ENCODE results near the gene RDH14.
A peak's percentile ranks its signal among the peaks of the same experiment; 100 is the strongest.

The RDH14 gene

GRCh38 chr2:18585526-18585925, 25.1 kb upstream of the RDH14 start:
- Histone ChIP-seq H3K36me3 (ENCODE audit: control insufficient read depth, insufficient read depth, low read length) (no peaks in the 10 kb centered on the region), H3K4me3 (replicated peaks; ENCODE audit: low read depth, low read length) (no peak overlapping the region), H3K27me3 (replicated peaks; ENCODE audit: control insufficient read depth, insufficient read depth, low read length) (no peaks in the 10 kb centered on the region)
- TF ChIP-seq, protein P1, sequence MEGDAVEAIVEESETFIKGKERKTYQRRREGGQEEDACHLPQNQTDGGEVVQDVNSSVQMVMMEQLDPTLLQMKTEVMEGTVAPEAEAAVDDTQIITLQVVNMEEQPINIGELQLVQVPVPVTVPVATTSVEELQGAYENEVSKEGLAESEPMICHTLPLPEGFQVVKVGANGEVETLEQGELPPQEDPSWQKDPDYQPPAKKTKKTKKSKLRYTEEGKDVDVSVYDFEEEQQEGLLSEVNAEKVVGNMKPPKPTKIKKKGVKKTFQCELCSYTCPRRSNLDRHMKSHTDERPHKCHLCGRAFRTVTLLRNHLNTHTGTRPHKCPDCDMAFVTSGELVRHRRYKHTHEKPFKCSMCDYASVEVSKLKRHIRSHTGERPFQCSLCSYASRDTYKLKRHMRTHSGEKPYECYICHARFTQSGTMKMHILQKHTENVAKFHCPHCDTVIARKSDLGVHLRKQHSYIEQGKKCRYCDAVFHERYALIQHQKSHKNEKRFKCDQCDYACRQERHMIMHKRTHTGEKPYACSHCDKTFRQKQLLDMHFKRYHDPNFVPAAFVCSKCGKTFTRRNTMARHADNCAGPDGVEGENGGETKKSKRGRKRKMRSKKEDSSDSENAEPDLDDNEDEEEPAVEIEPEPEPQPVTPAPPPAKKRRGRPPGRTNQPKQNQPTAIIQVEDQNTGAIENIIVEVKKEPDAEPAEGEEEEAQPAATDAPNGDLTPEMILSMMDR (IDR thresholded peaks at IDR 0.05; ENCODE audit: insufficient read depth, low read length, poor library complexity, severe bottlenecking): no peak
- DNase-seq (ENCODE audit: extremely low read depth, insufficient read length): no peak

- Histone ChIP-seq H3K4me3 (replicated peaks; ENCODE audit: low read depth, low read length) (no peak overlapping the region), H3K27me3 (replicated peaks; ENCODE audit: control insufficient read depth, insufficient read depth, low read length) (no peaks in the 10 kb centered on the region), H3K36me3 (ENCODE audit: control insufficient read depth, insufficient read depth, low read length) (no peaks in the 10 kb centered on the region)
- TF ChIP-seq, protein P1 (IDR thresholded peaks at IDR 0.05; ENCODE audit: insufficient read depth, low read length, poor library complexity, severe bottlenecking): no peak
- no peak for DNase-seq (ENCODE audit: extremely low read depth, insufficient read length)
These were observed 24.1 kb upstream of the RDH14 start for GRCh38 chr2:18584608-18584954.

DNA sequence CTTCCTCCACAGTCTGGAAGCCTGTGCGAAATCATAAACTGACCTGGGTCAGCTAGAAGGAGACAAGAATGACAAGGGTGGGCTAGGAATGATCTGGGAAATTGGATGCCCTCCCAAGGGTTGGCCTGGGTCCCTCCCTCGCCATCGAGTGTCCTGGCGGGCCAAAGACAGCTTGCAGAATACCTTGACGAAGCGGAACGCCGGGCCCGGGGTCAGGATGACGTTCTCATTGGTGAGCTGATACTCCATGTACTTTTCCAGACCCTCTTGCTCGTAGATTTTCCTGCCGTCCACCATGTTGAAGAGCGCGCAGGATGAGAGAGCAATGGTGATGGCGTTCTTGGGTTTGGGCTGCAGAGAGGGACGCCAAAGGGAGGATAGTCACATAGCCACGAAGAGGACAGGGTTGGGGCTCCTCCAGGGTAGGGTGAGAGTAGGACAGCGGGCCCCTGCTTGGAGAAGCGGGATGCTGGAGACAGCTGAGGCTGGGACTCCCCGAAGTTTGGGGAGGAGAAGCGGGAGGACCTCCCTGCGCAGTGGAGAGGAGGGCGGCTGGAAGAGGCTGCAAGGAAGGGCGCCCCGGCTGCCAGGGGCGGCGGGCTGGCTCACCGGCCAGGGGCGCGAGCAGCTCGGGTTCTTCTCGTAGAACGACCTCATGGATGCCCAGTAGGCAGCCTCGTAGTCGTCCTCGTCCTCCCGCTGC, 23.6 kb upstream of the RDH14 start:
- Histone ChIP-seq H3K27me3 (replicated peaks; ENCODE audit: control insufficient read depth, insufficient read depth, low read length) (no peaks in the 10 kb centered on the region), H3K4me3 (replicated peaks; ENCODE audit: low read depth, low read length) (no peak overlapping the region), H3K36me3 (ENCODE audit: control insufficient read depth, insufficient read depth, low read length) (no peaks in the 10 kb centered on the region)
- TF ChIP-seq, protein P1 (IDR thresholded peaks at IDR 0.05; ENCODE audit: insufficient read depth, low read length, poor library complexity, severe bottlenecking): no peak
- DNase-seq (ENCODE audit: extremely low read depth, insufficient read length): peak; percentile 3

DNA sequence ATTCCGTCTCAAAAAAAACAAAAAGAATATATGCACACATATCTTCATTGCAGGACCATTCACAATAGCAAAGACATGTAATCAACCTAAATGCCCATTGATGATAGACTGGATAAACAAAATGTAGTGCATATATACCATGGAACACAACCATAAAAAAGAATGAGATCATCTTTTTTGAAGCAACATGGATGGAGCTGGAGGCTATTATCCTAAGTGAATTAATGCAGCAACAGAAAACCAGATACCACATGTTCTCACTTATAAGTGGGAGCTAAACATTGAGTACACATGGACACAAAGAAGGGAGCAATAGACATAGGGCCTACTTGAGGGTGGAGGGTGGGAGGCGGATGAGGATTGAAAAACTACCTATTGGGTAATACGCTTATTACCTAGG, 20.2 kb upstream of the RDH14 start:
- no peak for DNase-seq (ENCODE audit: extremely low read depth, insufficient read length)
- H3K27me3 ChIP-seq (replicated peaks; ENCODE audit: control insufficient read depth, insufficient read depth, low read length): no peaks in the 10 kb centered on the region
- H3K4me3 ChIP-seq (replicated peaks; ENCODE audit: low read depth, low read length): no peak overlapping the region
- no peaks in the 10 kb centered on the region for H3K36me3 ChIP-seq (ENCODE audit: control insufficient read depth, insufficient read depth, low read length)
- TF ChIP-seq, protein P1 (IDR thresholded peaks at IDR 0.05; ENCODE audit: insufficient read depth, low read length, poor library complexity, severe bottlenecking): no peak

- no peak overlapping the region for H3K4me3 ChIP-seq (replicated peaks; ENCODE audit: low read depth, low read length)
- H3K36me3 ChIP-seq (ENCODE audit: control insufficient read depth, insufficient read depth, low read length): no peaks in the 10 kb centered on the region
- TF ChIP-seq, protein P1 (IDR thresholded peaks at IDR 0.05; ENCODE audit: insufficient read depth, low read length, poor library complexity, severe bottlenecking): no peak
- DNase-seq (ENCODE audit: extremely low read depth, insufficient read length): no peak
- H3K27me3 ChIP-seq (replicated peaks; ENCODE audit: control insufficient read depth, insufficient read depth, low read length): no peaks in the 10 kb centered on the region
These were observed 17.6 kb upstream of the RDH14 start for GRCh38 chr2:18578033-18578432.

Data from GM06990 (cell line).